Mesenteric fat pad (tissue), 1 donor: ENCODE measurements around the gene NECTIN1. TPM values are rescaled to one million over a fixed set of nuclear protein-coding genes. Genes with fewer than 3 reads are reported as not detected.

Experiments used
- DNase-seq: peaks from one replicate; pipeline ENCODE4 v3.0.0-alpha.2; 2020; ENCODE audit warnings: low spot score
- total RNA-seq: library from RNA; stranded (reverse); fragmentation: NEBNext Ultra II Directional; extraction: Animal tissue kit (Norgen Biotek cat#: 25700); gene quantifications from one replicate; pipeline ENCODE4 v1.2.1, GENCODE V29; 2021
- donor health status: DM: yes; HTN: yes; CAD: no.

The NECTIN1 gene
- total RNA-seq, 1 donor from 2014 or later, result 11.2 TPM

DNA sequence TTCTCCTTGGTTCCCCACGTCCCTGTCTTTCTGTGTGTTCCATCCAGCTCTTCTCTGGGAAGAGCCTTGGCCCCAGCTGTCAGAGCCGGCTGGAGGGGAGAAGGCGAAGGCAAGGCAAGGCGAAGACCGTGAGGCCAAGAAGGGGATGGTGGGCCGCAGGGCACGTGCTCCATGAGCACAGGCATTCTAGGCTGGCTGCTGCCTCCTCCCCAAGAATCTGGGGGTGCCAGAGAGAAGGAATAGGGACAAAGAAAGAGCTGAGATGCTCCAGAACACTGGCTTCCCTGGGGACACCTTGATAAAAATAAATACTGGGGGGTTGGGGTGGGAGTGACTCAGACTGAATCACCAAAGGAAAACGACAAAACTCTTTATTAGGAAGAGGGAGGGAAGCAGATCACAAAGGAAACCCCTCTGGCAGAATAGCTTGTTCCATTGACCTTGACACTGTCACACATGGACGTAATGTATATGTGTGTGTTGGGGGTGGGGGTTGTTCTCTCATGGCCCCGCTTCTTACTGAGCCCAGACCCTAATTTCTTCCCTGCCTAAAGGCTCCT is 52.5 kb downstream of the NECTIN1 start:
- no peak for DNase-seq

DNA sequence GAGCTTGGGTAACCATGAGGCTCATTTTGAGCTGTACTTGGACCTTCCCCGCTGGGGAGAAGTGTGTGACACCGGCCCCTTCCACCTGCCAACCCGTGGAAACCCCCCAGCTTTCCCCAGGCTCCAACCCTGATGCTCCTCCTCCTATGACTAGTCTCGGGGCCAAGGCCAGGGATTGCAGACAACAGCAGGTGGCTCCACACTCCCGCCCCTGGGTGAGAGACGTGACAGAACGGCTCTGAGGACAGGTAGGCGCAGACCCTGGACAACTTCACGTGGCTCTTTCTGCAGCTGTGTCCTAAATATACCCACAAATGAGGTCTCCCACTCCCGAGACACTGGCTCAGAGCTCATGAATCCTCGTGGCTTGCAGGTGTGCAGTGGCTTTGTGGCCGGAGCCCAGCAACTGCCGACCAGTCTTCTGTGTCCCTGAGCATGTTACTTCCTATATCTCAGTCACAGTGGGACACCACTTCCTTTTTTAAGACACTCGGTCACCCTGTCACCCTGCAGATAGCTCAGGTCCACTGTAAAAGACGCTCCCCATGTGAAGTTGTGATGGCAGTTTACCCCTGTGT is 55.2 kb downstream of the NECTIN1 start:
- no peak for DNase-seq

DNA sequence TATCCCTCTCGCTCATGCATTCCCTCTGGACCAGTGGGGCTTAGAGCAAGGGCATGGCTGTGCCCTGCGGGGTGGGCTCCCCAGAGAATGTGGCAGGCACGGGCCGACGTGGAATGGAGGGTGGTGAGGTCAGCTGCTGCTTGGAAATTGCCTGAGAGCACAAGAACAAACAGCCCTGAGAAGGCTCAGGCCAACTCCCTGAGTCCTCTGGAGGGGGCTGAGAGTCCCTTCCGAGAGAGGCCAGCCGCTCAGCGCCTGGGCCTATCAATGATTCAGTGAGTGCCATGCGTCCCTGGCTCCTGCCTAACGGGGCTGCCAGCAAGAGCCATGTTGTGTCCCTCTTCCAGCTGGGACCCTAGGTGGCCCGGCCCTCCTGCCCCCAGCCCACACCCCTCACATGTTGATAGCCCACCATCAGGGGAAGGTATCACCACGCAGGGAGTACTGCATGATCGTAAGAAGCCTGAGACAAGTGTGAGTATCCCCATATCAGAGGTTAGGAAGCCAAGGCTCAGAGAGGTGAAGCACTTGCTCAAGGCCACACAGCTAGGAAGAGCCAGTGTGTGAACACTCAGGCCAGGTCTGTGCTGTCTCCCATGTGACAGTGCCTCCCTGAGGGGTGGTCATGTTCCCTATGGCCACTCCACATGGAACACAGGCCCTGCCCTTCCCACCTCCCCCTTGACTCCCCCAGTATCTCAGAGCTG is 55.8 kb downstream of the NECTIN1 start:
- DNase-seq, result no peak

DNA sequence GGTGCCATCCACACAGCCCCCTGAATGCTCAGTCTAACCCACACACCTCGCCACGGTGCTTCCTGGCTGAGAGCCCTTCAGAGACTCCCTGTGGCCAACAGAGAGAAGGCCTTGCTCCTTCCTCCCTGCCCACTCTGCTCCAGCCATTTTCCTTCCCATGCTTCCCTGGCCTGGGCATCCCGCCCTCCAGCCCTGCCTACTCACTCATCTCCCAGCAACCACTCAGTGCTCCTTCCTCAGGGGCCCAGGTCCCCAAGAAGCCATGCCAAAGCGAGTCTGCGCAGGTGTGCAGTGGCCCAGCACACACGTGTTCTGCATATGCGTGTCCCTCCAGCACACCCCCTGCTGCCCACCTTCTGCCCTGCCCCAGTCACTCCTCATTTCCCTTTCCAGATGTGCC is 56.4 kb downstream of the NECTIN1 start:
- DNase-seq, result no peak

GRCh38 chr11:119671561-119672015 is 57.4 kb downstream of the NECTIN1 start:
- DNase-seq, result no peak

DNA sequence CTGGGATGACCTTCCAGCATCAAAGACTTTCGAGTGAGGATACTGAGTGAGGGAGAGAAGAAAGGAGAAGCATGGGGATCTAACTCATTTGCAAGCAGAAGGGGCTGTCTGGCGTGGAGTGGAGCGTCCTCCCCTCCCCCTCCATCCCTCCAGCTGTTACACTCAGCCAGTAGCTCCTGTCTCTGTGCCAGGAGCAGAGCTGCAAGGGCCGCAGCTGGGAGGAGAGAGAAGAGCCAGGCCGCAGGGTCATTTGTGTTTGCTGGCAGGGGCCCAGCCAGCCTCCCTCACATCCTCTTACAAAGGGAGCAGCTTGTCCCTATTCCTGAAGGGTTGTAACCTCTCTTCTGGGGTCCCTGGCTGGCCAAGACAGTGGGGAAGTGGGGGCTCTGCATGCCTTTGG is 57.9 kb downstream of the NECTIN1 start:
- no peak for DNase-seq

DNA sequence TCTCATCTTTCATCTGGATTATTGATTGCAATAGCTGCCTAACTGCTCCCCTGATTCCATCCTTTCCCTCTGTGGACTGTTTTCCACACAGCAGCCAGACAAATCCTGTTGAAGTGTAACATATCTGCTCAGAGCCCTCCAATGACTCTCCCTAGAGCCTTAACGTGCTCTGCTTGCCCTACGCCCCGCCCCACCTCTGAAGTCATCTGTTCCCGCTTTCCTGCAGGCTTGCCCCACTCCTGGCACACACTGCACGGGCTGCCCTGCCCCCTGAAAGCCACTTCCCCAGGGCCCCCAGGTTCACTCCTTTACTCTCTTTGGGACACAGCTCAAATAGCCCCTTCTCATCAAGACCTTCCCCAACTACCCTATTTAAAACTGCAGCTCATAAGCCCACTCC is 59.5 kb downstream of the NECTIN1 start:
- DNase-seq, result no peak

DNA sequence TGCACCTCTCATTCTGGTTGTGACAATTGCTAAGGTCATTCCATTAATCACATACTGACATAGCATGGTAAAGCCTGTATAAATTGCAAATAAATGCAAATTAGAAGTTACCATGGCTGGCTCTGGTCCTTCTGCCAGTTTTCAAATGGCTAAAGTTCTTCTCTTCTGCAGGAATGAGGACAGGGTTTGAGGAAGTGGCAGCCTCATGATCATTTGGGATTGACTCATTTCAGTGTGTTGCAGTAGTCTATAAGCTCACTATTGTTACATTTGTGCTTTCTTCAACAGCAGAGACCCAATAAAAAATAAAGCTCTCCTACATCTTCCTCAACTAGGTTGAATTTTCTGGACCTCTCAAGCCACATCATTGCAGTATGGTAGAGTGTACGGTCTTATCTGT is 60.3 kb downstream of the NECTIN1 start:
- no peak for DNase-seq

DNA sequence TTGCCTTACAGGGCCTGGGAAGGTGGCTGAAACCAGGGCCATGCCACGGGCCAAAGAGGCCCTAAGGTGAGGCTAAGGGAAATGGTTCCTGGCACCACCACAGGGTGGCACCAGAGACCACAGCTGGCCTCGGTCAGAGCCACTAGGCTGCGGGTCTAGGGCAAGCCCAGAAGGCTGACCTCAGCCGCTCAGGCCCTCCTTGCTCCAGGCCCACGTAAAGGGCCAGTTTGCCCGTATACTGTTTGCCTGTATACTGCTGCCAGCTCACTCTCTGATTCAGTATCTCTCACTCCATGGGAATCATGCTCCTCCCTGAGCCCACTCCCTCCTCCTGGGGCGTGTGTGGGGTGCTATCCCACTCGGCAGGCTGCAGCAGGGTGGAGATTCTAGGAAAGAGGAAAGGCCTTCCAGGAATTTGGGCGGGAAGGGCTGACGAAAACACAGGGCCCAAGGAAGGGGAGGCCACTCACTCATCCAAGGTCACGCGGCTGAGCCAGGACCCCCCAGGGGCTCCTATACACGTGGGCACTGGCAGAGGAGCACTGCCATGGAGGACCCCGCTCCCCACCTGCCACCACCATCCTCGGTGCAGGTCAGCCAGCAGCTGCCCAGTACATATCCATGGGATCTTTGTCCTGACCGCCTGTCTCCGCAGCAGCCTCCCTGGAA is 62.4 kb downstream of the NECTIN1 start:
- peak; percentile 91 for DNase-seq

DNA sequence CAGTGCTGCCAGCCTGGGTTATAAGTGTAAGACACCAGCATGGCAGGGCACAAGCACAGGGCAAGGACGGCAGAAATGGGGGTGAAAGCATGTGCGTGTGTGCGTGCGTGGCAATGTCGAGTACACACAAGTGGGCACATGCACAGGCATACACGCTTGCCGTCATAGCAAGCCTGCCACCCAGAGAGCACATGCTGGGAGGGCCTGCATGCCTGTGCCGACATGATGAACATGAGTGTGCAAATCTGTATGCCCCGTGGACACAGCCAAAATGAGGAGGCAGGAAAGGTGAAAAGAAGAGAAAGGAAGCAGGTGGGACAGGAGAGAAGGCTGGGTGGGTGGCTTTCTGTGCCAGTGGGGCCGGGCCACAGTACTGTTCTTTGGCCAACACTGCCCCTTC is 62.9 kb downstream of the NECTIN1 start:
- no peak for DNase-seq

DNA sequence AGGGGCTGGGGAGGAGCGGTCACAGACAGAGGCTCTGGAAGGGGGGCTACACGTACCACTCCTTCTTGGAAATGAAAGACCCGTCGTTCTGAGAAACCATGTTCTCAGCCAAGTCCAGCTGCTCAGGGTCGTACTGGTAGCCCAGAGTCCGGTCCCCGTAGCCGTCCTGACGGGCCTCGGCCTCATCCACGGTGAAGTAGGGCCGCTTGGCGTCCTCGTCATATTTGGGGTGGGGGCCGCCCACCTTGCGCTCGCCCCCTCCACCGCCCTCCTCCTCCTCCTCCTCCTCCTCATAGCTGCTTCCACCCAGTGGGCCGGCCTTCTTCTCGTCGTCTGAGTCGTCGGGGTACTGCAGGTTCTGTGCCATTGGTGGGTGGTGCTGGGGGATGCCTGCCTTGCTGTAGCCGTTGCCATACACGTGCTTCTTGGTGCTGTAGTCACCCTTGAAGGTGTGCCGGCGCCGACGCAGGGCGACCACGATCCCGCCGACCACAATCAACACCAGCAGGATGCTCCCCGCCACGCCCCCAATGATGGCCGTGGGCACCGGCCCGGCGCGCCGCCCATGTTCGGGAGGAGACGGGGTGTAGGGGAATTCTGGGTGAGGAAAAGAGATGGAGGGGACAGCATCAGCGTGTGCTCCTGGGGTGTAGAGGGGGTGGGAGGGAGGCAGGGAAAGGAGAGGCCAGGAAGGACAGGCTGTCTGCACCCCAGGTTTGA is 64.1 kb downstream of the NECTIN1 start:
- DNase-seq, result no peak

- no peak for DNase-seq
Observed at GRCh38 chr11:119664063-119664572, 64.9 kb downstream of the NECTIN1 start.

DNA sequence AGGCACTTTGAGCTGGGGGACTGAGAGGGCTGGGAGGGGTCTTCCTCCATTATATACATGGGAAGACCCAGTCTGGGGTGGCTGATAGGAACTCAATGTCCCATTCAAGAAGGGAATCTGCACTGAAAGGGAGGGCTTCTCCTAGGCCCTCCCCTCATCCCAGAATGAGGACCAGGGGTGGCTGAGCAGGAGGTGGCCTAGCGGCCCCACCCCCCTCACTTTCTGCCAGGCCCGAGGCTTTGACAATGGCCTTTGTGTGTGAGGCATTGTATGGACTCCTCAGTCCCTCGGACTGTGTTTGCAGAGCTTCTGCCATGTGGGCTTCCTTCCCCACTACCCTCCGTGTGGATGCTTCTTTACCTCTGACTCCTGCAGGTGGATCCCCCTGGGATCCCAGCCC is 65.7 kb downstream of the NECTIN1 start:
- DNase-seq, result no peak

- DNase-seq, result no peak
Observed at GRCh38 chr11:119661226-119661625, 67.8 kb downstream of the NECTIN1 start.

DNA sequence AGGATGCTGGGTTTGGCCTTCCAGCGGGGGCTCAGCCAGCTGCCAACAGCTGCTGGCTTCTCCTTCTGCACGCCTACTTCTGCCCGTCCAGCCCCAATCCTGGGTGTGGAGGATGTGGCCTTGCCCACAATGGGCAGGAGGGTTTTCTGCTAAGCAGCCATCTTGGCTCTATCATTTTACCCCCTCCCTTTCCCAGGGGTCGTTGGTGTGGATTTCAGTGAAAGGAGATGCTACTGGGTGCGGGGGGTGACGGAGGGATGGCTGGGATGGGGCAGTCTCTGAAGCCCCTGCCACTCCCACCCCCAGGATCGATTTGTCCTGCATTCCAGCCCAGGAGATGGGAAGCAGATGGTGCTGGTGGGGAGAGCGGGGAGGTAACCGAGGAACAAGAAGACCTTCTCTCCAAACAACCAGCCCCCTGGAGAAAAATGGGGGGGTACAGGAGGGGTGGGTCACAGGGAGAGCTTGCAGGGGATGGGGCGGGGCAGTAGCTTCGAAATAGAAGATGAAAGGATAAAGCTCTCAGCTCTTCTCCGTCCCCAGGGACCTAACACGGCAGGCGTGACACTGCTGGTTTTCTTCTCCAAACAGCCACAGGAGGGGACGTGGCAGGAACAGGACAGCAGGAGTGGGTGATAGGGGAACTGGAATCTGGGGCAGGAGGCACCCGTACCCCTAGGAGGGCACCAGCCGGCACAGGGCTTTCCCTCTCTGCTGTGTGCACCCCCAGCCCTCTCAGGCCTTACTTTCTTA is 68.9 kb downstream of the NECTIN1 start:
- DNase-seq, result no peak

DNA sequence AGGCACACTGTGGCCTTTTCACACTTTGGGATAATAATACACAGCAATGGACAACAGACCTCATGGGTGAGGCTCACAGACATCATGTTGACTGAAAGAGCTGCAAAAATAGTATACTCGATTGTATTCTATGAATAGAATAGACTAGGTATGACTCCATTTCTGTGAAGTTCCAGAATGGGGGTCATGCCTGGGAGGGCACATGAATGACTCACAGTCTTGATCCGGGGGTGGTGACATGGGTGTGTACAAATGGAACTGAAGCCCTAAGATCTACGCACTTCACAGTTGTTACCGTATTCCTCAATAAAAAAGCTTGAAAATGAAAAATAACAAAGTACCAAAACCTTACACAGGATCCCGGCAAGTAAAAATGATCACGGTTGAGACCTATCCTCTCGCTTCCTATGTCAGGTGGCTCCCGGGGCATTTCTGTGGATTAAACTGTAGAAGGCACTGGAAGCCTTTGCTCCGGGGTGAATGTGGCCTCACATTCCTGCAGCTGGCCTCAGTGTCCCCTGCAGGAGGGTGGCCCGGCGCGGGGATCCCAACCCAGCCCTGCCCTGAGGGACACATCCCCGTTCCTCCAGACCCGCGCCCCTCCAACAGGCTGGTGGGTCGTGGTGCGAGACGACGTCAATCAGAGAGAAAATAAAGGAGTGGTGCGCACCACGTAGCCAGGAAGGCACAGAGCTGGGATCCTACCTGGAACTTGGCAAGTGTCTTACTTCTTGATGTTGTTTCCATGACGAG is 75.9 kb downstream of the NECTIN1 start:
- no peak for DNase-seq

DNA sequence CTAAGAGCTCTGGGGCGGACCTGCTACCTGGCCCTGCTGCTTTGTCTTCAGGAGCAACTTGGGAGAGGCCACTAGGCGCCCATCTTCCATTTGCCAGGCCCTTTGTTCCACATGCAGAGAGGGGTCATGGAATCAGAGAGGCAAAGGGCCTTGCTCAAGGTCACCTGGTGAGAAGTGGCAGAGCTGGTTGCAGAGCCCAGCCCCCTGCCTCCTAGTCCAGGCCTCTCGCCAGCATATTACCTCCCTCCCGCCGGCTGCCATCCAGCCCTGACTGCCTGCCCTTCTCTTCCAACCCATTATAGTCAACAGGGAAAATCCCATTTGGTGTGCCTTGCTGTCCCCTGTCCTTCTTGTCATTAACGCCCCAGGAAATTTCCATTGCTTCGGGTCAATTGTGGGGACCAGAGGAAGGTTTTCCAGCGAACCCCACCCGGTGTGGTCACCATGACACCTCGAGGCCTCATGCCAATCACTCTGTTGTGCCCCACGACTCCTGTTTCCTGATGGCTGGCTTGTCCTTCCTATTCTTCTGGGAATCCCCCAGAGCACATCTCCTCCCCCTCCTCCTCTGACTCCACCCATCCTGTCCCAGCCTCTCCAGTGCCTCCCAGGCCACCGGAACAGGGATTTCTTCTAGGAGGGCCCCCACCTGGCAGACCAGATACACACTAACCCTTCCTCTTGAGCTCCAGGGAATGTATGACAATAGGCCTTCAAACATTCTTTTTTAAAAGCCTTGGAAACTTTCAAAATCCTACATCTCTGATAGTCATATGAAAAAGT is 77.0 kb downstream of the NECTIN1 start:
- DNase-seq, result no peak

DNA sequence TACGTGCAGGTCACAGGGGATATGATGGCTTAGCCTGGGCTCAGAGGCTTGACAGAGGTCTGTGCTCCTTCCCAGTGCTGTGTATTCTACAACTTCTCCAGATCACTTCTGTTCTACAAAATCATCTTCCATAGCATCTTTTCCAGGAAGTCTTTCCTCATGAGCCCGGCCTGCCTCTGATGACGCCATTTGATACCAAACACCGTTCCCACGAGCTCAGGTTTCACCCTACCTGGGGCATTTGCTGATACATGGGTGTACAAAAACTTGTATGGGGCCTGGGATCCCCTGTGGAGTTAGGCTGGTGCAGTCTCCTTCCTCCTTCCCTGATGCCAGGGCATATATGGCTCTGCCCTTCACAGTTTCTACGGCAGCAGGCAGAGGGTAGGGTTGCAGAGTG is 78.7 kb downstream of the NECTIN1 start:
- DNase-seq, result no peak

DNA sequence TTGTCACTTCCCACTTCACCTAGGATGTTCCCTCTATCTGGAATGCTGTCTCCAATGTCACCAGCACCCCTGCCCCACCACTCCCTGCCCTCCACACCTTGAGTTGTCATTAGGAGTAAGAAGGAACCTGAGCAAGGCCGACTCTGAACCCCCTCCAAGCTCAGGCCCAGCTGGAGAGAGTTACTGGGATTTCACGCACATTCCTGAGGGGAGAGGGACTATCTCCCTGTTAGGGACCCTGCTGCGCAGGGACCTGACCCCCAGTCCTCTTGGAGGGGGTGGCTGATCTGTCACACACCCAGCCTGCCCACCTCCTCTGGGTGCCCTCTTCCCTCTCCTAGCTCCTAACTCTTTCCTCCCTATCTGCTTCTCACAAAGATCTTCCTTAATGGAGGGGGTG is 81.7 kb downstream of the NECTIN1 start:
- no peak for DNase-seq
